ENCODE measurements around the gene OST4.
"Not testable (repeated sequence)": the region's sequence is repeated elsewhere in the genome, so short reads cannot be mapped to it uniquely, and the experiment has no call there.

OST4 gene

DNA sequence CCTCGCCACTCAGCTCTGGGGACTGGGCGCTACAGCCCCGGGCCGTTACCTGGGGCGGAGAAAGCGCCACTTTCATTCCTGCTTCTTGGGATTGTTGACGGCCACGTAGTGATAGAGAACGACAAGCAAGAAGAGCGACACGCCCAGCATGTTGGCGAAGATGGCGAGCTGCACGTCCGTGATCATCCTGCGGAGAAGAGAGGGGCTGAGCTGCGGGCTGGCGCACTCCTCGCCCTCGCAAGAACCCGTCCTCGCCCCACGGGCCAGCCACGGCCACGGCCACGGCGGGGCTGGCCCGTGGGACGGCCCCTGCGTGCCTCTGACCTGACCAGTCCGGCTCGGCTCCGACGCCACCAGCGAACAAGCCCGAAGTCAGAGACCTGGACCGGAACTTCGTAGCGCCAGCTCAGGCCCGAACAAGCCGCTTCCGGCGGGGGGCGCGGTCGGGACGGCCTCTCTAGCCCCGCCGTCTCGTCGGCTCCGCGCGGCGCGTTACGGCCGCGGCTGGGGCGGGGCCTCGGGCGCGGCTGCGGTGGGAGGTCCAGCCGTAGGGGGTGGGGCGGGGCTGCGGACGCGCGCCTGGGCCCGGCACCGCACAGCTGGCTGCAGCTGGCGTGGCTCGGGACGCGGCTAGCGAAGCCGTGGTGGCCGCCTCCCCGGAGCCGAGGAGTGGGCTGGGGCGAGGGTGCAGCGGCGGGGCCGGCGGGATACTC is at the start of gene OST4:
Gene OST4, minus strand, starts transcription at position 378 of the 713 bp plus-strand sequence.
- DNase-seq (ENCODE audit: low read depth, low spot score), result peak; percentile 79

DNA sequence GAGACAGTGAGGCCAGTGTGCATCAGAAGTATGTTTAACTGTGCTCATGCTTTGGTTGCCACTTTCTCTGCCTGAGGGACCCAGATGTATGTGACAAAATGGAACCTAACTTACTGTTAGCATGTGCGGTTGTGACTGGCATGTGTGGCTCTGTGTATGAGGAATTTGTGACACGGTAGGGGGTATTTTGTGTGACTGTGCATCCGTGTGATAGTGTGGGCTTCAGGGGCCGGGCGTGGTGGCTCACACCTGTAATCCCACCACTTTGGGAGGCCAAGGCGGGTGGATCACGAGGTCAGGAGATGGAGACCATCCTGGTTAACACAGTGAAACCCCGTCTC is 47.8 kb upstream of the OST4 start:
- not testable (repeated sequence) for DNase-seq (ENCODE audit: low read depth, low spot score)

DNA sequence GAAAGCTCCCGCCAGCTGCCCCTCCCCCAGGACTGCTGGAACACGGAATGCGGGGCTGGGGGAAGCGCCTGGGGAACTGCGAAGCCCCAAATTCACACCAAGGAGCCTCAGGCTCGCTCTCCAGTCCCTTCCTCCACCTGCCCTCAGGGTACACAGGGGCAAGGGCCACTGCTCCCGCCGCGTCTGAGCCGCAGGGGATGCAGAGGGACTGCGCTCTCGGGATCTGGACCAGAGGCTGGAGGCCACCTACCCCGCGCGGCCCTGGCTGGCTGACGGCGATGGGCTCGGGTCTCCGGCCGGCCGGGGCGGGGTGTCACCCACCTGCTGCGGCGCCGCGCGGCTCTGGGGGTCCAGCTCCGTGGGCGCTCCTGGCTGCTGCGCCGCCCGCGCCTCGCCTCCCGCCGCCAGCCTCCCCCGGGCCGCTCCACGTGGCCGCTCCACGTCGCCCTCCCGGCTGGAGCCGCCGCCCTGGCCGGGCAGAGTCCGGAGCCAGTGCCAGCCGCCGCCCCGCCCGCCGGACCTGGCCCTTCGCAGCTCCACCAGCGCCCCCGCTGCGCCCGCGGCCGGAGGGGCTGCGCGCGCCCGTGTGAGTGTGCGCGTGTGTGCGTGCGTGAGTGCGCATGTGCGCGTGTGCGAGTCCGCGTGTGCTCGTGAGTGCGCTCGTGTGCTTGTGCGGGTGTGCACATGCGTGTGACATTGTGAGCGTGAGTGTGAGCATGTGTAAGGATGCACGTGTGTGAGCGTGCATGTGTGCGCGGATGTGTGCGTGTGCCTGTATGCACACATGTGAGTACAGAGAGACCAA is 47.3 kb upstream of the OST4 start, which contains the start of gene CGREF1:
Gene CGREF1, minus strand, starts transcription at position 604 of the 805 bp plus-strand sequence. CDS start 14,762 bp downstream, outside the sequence.
- no peak for DNase-seq (ENCODE audit: low read depth, low spot score)

DNA sequence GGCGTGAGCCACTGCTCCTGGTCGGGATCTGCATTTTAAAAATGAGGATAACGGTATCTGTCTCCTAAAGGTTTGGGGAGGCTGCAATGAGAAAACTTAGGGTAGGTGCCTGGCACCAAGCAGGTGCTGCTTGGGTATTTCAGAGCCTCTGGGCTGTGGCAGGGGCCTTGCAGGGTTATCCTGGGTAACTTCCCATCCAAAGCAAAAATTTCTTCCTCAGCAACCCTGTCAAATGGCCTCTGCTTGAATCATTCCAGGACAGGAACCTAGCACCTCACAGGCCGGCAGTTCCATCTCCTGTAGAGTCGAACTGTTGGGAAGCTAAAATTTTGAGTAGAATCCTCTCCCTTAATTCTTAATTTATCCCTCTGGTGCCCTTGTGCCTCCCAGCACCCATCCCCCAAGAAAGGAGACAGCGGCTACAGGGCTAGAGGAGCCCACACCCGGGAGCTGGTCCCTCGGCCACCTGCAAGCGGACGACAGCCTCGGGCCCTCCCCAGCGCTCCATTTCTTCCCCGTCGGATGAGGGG is 46.6 kb upstream of the OST4 start:
- no peak for DNase-seq (ENCODE audit: low read depth, low spot score)

DNA sequence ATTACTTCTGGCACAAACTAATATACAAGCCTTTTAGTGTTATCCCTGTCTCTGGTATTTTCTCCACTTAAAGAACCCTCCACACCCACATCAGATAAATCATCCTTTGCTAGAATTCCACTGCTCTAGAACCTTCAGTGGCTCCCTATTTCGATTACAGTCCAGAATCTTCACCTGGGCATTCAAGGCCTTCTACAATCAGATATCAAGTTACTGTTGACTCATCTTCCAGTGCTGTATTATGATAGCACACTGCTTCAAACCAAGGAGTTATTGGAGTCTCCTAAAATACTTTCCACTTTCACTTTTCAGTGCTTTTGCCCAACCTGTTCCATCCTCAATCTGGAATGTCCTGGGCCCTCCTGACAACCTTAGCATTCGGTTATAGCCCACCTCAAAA is 44.1 kb upstream of the OST4 start:
- no peak for DNase-seq (ENCODE audit: low read depth, low spot score)

DNA sequence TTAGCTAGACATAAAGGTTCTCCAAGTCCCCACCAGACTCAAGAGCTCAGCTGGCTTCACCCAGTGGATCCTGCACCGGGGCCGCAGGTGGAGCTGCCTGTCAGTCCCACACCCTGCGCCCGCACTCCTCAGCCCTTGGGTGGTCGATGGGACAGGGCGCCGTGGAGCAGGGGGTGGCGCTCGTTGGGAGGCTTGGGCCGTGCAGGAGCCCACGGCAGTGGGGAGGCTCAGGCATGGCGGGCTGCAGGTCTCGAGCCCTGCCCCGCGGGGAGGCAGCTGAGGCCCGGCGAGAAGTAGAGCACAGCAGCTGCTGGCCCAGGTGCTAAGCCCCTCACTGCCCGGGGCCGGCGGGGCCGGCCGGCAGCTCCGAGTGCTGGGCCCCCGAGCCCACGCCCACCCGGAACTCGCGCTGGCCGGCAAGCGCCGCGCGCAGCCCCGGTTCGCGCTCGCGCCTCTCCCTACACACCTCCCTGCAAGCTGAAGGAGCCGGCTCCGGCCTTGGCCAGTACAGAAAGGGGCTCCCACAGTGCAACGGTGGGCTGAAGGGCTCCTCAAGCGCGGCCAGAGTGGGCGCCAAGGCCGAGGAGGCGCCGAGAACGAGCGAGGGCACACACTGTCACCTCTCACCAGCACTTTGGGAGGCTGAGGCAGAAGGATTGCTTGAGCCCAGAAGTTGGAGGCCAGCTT is 40.1 kb upstream of the OST4 start:
- DNase-seq (ENCODE audit: low read depth, low spot score), result not testable (repeated sequence)

DNA sequence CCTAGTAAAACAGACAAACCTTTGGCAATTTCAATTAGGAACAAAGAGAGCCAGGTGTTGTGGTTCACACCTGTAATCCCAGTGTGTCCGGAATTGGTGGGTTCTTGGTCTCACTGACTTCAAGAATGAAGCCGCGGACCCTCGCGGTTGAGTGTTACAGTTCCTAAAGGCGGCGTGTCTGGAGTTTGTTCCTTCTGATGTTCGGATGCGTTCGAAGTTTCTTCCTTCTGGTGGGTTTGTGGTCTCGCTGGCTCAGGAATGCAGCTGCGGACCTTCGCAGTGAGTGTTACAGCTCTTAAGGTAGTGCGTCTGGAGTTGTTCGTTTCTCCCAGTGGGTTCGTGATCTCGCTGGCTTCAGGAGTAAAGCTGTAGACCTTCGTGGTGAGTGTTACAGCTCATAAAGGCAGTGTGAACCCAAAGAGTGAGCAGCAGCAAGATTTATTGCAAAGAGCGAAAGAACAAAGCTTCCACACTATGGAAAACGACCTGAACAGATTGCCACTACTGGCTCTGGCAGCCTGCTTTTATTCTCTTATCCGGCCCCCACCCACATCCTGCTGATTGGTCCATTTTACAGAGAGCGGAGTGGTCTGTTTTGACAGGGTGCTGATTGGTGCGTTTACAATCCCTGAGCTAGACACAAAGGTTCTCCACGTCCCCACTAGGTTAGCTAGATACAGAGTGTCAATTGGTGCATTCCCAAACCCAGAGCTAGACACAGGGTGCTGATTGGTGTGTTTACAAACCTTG is 39.3 kb upstream of the OST4 start:
- DNase-seq (ENCODE audit: low read depth, low spot score), result not testable (repeated sequence)

DNA sequence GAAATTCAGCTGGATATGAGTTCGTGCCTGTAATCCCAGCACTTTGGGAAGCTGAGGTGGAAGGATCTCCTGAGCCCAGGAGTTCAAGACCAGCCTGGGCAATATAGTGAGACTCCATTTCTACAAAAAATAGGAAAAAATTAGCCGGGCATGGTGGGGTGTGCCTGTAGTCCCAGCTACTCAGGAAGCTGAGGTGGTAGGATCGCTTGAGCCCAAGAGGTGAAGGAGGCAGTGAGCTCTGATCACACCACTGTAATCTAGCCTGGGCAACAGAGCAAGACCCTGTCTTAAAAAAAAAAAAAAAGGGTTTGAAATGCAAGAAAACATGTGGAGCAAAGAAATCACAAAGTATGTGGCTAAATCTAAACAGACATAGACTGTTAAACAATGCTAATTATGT is 37.6 kb upstream of the OST4 start:
- DNase-seq (ENCODE audit: low read depth, low spot score), result no peak

DNA sequence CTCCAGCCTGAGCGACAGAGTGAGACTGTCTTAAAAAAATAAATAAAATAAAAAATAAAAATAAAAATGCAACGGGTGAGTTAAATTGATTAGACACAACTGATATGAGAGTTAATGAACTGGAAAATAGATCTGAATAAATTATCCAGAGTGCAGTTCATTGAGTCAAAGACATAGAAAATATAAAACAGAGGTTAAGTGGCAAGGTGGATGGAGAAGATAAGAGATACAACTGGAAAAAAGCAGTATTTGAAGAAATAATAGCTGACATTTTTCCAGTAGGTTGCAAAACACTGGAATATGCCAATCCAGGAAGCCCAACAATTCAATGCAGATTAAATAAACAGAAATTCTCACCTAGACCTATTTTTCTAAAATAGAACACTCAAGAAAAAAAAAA is 36.8 kb upstream of the OST4 start:
- DNase-seq (ENCODE audit: low read depth, low spot score), result no peak

DNA sequence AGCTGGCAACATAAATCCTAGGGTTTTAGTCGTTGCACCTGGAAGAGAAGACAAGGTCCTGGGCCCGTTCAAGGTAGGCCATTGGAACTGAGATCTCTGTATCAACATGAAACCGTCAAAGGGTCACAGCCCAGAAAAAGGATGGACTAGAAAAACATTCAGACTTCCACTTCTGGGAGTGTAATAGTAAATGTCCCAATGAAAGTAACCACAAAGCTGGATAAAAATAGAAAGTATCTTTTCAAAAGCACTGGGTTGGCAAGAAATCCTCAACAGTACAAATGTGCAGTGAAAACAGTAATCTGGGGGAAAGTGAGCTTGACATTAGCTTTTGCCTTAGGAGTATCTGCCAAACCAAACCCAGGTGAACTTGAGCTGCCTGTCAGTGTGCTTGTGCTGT is 34.5 kb upstream of the OST4 start:
- no peak for DNase-seq (ENCODE audit: low read depth, low spot score)

DNA sequence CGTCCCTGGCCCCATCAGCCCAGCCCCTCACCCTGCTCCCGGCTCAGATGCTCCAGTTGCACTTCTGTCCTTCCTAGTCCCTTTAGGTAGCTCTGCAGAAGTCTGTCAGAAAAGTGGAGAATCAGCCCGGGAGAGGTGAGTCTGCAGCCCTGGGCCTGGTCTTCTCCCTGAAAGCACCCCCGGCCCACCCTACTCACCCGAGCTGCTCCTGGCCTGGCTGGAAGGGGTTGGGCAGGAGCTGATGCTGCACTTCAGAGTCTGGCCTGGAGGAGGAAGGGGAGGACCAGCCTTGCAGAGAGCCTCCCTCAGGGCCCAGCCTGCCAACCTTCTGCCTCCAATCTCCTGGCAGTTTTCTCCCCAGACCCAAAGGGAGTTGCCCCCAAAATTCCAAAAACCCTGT is 30.9 kb upstream of the OST4 start:
- no peak for DNase-seq (ENCODE audit: low read depth, low spot score)

DNA sequence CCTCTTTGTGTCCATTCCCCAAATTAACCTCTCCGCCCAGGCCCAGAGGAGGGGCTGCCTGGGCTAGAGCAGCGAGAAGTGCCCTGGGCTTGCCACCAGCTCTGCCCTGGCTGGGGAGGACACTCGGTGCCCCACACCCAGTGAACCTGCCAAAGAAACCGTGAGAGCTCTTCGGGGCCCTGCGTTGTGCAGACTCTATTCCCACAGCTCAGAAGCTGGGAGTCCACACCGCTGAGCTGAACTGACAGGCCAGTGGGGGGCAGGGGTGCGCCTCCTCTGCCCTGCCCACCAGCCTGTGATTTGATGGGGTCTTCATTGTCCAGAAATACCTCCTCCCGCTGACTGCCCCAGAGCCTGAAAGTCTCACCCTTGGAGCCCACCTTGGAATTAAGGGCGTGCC is 28.6 kb upstream of the OST4 start:
- no peak for DNase-seq (ENCODE audit: low read depth, low spot score)

DNA sequence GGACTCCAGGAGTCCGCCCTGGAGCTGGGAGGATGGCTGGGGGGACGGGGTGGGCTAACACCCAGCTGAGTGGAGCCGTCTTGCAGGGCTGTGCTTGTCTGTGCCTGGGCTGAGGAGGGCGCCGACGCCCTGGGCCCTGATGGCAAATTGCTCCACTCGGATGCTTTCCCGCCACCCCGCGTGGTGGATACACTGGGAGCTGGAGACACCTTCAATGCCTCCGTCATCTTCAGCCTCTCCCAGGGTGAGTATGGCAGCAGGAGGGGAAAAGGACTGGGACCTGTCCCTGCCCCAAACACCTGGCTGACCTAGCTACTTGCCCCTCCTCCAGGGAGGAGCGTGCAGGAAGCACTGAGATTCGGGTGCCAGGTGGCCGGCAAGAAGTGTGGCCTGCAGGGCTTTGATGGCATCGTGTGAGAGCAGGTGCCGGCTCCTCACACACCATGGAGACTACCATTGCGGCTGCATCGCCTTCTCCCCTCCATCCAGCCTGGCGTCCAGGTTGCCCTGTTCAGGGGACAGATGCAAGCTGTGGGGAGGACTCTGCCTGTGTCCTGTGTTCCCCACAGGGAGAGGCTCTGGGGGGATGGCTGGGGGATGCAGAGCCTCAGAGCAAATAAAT is 28.0 kb upstream of the OST4 start:
- DNase-seq (ENCODE audit: low read depth, low spot score), result no peak

DNA sequence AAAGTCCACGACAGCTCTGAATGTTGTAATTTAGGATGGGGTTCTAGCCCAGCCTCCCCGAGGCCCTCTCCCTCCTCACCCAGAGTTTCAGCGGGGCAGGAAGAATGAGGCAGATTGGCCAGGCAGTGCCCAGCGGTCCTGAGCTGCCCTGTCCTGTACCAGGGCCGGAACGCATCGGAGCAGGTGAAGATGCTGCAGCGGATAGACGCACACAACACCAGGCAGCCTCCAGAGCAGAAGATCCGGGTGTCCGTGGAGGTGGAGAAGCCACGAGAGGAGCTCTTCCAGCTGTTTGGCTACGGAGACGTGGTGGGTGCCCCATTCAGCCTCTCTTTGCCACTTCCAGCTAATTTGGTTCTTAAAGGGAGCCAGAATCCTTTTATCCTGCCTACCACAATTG is 25.9 kb upstream of the OST4 start:
- no peak for DNase-seq (ENCODE audit: low read depth, low spot score)

DNA sequence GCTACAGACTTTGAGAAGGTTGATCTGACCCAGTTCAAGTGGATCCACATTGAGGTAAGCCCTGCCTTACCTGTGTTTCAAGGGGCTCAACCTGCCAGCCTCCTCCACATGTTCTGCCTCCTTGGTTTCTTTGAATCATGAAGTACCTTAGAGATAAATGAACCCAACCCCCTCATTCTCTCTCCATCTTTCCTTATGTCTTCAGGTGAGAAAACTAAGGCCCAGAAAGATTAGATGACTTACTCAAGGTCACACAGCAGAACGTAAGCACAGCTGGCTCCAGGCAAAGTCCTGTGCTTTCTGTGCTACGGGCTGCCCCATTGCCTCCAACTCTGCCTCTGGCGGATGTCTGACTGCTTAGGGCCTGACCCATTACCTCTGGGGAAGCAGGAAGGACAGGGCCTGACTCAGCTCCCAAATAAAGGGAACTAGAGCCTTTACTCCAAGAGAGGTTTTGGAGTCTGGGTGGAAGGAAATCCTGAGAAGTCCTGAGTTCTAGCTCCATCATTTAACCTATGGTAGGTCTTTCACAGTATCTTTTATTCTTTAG is 25.4 kb upstream of the OST4 start:
- no peak for DNase-seq (ENCODE audit: low read depth, low spot score)

DNA sequence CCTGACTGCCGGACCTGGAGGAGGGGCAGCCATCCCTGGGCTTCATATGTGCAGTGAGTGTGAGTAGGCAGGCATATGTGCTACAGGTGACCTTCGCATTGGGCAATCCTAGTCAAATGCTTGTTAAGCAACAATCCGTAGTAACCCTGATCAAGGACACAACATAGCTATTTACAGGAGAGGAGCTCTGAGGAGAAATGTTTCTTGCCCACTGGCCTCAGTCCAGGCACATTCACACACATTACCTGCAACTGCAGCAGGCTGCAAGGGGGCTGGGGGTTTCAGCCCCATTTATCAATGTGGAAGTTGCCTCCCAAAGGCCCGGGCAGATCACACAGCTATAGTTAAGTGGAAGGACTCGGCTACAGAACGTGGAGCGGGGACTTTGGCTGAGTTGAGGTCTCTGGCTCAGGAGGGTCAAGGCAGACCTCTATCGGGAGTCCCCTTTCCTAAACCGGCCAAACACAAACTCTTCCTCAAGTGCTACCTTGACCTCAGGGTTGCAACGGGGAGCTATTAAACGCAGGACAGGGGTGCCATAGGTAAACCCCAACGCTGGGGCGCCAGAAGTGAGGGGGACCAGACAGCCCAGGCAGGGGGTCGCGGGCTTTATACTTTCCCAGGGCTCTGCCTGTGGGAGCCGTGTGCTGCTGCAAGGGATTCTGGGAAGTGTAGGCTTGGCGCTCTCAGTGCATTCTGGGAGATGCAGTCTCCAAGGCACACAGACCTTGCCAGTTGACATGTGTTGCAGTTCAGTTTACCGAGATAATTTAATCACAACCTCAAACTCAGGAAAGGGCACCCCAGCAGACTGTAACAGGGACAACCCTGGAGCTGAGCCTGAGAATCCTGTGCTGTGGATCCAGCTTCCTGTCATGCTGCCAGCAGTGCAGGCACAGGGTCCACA is 24.5 kb upstream of the OST4 start:
- no peak for DNase-seq (ENCODE audit: low read depth, low spot score)

DNA sequence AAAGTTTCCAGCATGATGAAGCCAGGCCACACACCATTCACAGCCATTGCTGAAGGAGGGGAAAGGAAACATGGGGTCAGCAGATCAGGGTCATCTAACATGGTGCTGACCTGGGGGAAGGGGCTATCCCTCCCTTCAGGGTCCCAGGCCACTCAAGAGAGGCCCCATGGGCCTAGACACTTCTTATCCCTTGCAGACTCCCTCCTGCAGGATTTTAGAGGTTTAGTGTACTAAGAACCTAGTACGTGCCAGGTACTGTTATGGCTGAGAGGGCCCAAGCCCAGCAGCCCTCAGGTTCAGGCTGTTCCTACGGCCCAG is 23.9 kb upstream of the OST4 start:
- no peak for DNase-seq (ENCODE audit: low read depth, low spot score)

DNA sequence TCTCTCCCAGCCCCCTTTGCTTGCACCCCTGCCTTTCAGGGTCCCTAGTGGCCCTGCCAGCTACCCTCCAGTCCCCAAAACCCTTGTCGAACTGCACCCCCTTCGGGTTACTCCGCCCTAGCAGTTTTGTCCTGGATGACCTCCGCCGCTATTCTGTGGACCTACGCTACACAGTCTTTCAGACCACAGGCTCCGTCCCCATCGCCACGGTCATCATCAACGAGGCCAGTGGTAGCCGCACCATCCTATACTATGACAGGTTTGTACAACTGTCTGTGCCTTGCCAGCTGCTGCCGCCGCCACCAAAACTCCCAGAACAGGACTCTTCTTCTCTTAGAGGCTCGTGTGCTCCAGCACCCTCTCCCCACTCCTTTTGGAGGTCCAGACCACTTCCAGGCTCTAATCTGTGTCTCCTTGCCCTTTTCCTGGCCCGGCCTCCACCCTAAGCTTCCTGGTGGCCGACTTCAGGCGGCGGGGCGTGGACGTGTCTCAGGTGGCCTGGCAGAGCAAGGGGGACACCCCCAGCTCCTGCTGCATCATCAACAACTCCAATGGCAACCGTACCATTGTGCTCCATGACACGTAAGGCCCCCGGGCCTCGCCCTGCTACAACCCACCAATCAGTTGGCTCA is 23.0 kb upstream of the OST4 start:
- no peak for DNase-seq (ENCODE audit: low read depth, low spot score)
